HG03460 (cell line): ENCODE measurements around the gene MYRIP.
A peak's percentile ranks its signal among the peaks of the same experiment; 100 is the strongest.

Source experiments
- ATAC-seq: cut with Tn5 transposase; IDR thresholded peaks from one replicate; pipeline ENCODE4 v1.9.1; 2021; ENCODE audit not compliant: unreplicated experiment

The MYRIP gene

DNA sequence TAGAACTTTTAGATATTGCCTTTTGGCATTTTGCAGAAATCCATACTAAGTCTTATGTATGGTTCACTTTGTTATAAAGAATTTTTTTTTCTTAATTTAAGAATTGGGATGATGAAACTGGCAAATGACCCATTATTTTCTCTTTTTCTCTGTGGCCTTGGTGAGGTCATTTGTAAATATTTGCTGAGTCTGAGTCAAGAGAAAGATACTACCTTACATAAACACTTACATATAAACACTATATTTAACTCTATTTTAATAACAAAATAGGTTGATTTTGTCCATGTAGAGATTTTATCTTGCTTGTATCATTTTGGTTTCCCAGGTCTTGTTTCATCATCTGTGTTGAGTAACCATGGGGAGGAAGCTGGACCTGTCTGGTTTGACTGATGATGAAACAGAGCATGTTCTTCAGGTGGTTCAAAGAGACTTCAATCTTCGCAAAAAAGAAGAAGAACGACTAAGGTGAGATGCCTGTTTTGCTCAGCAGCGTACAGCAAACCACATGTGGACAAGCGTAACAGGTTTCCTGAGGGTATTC, 91.1 kb downstream of the MYRIP start:
- ATAC-seq: no peak

DNA sequence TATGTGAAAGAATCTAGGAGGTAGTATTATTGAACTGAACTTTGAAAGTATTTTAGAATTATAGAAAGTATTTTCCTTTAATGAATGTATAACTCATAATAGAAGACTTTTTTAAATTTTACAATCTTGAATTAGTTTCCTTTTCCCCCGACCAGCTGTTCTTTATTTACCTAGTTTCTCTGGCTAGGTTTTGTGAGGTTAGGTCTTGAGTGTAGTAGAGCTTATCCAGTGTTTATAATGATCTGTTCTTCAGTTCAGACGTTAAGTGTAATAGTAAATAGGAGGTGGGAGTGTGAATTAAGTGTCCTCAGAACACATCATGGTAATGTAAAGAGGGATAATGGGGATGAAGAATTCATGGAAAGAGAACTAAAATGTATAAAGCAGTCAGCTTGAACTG, 93.8 kb downstream of the MYRIP start:
- ATAC-seq: no peak

DNA sequence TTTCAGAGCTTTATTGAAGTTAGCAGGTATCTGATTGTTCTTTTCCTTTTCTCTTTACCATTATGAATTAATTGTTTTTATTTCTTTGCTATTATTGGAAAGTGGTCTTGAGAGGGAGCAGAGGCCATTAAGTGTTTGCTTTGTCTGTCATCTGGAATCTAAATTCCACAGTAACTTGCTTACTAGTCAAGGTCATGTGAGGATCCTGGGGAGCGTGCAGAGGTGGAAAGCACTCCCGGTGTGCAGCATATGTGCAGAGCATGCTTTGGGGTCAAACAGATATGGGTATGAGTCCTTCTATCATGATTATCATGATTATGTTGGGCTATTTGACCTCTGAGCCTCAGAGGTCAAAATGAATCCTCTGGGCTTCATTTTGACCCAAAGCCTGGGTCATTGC, 96.4 kb downstream of the MYRIP start:
- ATAC-seq: no peak

DNA sequence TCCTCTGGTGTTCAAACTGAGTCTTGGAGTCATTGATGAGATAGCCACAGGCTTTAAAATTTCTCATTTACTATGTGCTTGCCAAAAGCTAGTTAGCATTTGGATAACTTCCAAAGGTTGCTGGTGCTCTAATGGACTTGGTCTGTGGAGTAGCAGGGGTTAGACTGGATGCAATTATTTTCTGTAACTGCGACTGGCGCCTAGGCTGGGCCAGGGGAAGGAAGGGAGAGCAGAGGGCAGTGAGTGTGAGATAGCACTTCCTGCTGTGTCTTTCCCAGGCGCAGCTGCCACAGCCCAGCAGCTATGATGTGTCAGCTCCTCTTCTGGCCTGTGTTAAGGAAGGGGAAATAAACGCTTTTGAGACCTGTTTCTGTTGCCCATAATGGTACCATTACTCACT, 98.6 kb downstream of the MYRIP start:
- ATAC-seq: no peak

DNA sequence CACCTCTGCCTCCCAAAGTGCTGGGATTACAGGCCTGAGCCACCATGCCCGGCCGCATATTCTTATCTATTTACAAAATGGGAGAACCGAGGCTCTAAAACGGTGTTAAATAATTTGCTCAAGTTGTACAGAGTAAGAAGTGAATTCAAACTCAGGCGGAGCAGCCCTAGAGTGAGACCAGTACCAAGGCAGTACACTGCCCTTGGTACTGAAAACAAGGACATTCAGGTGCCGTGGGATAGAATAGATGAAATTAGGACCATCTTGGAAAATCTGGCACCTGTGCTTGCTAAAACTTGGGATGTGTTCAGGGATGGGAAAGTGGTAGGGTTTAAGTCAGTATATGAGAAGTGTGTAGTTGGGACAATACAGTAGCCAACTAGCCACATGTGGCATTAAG, 100.7 kb downstream of the MYRIP start:
- ATAC-seq: no peak

DNA sequence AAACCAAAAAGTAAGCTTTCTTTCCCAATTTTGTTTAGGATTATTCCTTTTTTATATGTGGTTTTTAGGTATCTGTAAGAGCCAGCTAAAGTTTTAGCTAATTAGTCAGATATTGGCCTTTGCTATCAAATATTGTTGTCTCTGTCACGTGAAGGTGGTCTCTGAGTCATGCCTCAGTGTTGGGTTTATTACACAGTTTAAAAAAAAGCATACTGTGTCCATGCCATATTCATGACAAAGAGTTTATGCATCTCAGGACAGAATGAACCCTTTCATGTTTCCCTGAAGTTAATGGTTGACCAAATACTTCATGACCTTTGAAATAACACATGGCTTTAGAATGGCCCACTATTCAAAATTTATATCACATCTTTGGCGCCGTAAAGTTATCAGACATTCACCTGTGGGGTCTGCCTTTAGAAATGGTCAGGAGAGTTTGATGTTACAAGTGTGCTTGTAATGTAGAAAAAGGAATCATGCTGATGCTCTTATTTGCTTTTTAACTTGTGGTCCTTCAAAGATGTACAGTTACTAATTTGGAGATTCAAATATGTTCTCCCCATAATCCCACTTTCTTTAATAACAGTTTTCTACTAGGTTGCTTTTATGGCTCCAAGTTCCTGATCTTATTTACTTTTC, 101.5 kb downstream of the MYRIP start:
- no peak for ATAC-seq

DNA sequence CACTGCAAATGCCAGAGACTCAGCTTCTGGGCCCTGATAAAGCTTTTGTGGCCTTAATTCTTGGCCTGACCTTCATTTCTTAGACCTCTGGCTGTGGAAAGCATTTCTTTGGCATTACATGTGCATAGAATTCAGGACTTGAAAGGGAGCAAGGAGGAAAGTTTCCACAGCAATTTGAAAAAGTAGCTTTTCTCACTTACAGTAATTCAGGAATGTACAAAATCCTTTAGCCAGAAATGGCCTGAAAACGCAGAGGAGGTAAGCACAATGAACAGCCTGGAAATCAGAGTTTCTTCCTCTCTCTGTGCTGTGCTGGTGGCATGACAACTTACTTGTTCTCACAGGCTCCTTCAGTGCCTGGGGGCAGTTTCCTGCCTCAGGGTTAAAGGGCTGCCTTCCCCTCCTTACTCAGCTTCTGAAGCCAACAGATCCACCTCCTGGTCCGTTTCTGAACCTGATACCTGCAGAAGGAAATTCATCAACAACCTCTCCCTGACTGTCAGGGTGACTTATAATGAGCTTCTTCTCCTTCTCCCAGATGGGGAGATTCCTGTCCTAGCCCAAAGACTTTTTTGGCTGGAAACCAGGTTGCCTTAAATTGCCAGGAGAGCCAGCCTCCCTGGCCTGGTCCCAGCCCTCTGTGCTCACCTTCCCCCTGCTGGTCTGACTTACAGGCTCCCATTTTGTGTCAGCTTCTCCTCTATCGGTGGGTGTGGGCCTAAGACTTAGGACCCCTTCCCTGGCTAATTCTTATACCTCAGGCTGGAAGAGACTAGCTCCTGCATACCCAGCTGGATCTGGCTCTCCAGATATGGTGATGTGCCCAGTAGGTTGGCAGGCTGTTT, 102.3 kb downstream of the MYRIP start:
- no peak for ATAC-seq

DNA sequence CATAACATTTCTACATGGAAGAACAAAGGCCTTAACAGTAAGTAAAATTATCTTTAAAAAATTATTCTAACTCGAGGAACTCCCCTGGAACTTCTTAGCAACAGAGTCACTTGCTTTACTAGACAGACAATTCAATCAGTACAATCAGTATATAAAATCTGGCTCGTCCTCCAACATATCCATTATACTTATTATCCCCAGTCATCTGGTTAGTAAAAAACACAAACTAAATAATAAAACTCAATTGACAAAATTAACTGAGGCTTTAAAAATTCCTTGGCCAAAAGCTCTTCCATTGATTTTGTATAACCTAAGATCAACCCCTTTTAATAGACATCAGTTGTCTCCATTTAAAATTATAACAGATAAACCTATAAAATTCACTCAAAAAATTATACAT, 105.6 kb downstream of the MYRIP start:
- no peak for ATAC-seq

DNA sequence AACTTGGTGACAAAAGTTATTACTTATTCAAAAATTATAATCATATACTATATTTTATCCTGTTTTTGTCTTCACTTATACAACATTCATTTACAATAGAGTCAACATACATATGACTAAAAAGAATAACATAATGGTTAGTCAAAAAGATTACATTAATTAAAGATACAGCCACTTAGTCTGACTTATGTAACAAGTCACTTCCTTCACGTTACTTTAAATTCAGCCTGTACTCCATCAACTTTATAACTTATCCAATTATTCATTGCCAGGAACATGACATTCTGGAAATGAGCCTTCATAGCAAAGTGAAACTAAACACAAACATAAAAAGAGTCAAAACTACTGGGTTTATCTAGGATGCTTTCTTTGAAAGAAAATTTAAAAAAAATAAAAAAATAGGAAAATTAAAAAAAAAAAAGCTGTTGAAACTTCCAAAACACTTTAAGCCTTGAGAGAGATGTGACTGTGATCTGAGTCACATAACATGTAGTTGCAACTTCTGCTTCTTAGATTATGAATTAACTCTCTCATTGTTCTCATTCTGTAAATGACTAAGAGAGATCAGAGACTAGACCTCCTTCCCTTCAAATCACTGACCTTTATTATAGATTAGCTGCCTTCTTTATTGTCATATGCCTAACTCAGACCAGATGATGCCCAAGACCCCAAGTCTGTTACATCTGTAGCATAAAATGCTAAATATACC, 107.8 kb downstream of the MYRIP start:
- ATAC-seq: peak; percentile 62

DNA sequence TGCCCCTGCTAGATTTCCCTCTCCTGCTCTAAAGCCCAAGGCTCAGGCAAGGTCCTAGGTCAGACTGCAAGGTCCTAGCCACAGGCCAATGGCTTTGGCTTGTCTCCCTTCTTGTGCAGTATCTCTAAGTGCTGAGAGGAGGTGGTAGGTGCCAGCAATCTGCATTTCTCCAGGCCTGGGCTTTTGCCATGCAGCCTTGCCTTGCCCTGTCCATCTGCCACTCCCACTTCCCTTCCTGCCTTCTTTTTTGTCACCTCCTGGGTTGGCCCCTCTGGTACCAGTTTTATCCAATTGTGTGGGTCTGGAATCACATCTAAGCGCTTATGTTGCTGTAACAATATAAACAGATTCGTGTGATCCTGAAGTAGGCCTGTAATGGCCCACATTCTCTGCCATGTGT, 109.9 kb downstream of the MYRIP start:
- ATAC-seq: no peak

DNA sequence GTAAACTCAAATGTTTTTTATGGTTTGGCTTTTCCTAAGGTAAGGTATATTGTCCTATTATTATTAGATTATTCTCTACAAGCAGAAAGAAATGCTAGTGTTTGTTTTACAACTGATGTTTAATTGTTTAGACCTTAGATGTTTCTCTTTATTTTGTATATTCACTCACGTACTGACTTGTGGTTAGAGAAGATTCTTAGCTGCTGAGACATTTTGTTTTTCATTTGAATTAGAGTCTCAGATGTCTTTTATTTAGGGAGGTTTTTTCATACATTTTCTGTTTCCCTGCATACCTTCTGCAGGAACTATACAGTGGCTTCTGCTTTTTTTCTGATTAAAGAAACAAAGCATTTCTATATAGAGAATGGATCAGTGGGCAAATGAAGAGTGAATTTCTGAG, 110.9 kb downstream of the MYRIP start:
- ATAC-seq: no peak

DNA sequence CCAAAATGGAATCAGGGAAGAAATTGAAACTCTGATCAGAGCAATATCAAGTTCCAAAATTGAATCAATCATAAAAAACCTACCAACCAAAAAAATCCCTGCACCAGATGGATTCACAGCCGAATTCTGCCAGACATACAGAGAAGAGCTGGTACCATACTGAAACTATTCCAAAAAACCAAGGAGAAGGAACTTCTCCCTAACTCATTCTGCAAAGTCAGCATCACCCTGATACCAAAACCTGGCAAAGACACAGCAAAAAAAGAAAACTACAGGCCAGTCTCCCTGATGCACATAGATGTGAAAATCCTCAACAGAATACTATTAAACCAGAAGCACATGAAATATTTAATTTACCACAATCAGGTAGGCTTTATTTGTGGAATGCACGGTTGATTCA, 118.1 kb downstream of the MYRIP start:
- no peak for ATAC-seq

DNA sequence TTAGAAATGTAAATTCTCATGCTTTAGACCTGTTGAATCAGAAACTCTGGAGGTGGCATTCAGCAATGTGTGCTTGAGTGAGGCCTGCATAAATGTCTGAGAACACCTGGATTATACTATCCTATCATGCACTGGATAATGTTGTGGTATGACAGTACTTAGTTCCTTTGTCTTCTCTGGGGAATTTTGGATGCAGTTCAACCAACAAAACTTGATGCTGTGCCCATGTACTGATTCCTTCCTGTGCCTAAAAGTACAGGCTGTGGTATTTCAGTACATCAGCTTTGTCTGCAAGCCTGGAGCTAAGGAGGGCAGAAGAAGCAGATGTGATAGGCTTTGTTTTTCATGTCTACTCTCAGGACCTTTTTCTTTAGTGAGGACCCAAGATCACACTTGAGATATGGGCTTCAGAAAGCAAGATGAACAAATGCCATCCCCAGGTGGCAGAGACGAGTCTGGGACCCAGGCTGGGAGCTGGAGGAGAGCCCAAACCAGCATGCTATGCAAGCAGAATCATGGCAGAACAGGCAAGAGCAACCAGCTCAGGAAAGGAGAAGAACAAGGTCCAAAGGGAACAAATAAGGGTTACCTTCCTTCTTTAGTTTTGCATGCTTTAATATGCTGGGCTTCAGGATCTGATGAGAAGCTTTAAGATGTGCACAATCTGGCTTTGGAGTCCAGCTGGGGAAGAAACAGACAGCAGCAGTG, 124.7 kb downstream of the MYRIP start:
- no peak for ATAC-seq

DNA sequence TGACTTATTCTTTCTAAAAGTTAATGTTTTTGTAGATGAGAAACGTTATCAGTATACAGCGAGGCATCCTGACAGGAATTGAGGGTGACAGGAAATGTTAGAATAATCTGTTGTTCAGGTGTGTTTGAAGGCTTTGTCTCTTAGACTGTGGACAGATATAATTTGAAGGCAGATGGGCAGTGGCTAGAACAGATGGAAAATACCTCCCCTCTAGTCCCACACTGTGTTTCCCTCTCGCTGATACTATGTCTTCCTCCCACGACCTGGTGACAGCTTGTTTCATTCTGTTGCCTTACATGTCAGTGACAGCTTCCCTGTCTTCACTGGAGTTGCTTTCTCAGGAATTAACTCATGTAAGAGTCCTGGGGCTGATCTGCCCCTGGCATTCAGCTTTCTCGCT, 125.3 kb downstream of the MYRIP start:
- no peak for ATAC-seq

DNA sequence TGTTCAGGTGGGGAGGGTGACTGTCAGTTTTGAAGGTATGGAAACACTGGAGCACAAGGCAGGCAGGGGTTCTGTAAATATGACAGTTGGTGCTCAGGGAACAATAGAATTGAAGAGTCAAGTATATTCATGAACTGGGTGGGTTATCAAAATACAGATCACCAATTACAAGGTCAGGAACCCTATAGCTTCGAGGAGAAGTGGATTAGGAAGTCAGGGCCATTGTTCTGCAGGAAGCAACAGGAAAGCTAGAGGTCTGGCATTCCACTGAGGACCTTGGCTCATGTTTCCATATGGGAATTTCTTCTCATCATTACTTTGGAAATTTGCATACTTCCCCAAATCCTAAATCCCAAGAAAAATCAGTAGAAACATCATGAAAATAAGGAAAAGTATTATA, 125.9 kb downstream of the MYRIP start:
- no peak for ATAC-seq

DNA sequence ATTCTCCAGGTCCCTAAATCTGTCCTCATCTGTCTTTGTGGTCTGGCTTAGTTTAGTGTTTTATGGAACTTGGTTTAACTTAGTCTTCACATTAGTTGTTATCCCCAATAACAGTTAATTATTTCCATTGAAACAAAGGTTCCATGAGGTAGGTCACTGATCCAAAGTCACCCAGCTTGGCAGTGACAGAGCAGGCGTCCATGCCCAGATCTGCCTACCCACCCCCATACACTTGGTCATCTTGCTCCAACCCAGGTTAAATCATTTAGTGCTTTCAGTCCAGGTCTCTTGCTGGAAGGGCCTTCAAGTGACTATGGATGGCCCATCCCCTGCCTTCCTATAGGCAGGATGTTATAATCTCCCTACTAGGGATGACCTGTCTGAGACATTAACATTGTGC, 127.4 kb downstream of the MYRIP start:
- ATAC-seq: no peak

DNA sequence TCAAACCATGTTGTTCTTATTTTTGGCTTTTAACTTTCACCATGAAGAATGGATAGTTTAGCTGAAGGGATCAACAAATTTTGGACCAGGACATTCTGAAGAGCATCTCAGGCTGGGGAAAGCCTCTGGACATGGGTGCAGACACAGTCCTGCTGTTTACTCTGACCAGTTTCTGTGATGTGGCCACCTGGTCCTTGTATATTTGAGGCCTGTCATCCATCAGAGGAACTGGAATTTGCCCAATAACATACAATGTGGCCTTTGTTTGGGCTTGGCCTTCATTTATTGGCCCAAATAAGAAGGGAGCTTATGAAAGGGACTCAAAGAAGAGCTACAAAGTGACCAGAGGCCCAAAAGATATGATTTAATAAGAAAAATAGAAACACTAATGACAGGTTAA, 127.9 kb downstream of the MYRIP start:
- no peak for ATAC-seq

DNA sequence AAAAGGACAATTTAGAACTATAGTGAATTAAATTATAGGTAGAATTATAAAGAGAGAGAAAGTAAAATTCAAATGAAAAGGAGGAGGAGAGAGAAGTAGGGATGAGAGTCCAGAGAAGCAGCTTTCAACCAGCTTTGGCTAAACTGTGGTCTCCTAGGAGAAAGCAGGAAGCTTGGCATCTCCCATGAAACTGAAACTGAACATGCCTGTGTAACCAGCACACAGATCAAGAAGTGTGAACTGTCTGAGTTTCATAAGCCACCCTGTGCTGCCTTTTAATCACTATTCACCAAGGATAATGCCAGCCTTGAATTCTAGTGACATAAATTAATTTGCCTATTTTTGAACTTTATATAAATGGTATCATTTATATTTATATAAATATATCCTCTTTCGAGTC, 128.5 kb downstream of the MYRIP start:
- no peak for ATAC-seq

DNA sequence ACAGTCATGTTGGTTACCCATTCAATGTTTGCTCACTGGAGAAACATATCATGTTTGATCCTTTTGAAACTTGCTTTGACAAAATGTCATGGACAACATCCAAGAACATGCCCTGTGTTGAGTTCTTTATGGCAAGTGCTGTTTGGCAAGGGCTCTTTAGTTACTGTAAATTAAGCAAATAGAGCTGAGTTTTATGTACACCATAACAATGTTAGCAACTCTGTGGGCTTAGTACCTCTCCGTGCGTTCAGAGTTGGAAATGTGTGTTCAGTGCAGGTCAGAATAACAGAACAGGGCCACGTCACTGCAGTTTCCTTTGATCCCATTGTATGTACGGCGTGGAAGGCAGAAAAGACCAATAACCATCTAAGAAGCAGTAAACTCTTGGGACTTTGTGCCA, 132.5 kb downstream of the MYRIP start:
- ATAC-seq: no peak

DNA sequence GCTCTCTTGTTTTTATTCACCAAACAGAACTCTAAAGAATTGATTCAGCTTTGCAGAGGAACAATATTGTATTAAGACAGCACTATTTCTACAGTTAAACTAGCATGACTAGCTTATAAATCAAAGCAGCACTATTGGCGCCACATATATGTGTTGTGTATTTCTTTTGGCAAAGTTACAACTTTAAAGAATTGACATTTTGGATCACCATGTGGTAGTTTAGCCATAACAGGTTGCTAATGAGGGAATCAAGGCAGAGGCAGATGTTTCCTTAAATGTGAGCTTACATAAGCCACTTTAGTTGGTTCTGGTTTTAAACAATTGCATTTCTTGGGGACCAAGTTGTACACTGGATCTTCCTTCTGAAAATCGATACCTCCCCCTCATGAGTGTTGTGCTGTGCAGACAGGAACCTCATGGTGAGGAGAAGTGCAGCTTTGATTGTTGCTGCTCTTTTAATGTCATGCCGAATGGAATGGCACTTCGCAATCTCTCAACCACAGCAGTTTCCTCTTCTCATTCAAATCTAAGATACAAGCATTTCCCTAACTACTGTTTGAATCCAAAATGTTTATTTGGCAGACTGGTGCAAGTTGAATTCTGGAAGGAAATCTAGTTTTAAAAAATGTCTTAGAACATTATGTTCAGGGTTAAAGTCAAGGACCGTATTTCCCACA, 151.2 kb downstream of the MYRIP start:
- no peak for ATAC-seq

DNA sequence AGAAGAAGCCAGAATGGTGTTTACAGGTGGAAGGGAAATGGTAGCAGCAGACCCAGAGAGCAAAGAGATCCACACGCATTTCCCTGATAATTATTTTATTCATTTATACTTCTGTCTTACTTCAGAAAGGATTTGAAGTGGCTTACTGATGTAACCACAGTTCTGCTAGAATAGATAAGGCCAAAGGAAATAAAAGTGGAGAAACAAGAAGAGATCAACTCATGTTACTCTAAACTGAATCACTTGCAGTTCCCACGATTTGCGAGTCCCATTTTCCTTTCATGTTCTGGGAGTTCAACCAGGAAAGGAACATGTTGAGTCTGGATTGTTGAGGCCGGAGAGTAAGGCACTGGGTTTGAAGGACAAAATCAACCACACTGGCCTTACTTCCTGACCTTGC, 151.8 kb downstream of the MYRIP start:
- no peak for ATAC-seq
